ENCODE data around the gene PLIN4. TPM values are rescaled to one million over a fixed set of nuclear protein-coding genes. Genes with fewer than 3 reads are reported as not detected.

PLIN4 gene
- total and polyA plus RNA-seq, 2 donors (not counting 3 experiments of a cell fraction or from before 2014, with no cell fraction given) = 0.01 TPM; not detected in 1

DNA sequence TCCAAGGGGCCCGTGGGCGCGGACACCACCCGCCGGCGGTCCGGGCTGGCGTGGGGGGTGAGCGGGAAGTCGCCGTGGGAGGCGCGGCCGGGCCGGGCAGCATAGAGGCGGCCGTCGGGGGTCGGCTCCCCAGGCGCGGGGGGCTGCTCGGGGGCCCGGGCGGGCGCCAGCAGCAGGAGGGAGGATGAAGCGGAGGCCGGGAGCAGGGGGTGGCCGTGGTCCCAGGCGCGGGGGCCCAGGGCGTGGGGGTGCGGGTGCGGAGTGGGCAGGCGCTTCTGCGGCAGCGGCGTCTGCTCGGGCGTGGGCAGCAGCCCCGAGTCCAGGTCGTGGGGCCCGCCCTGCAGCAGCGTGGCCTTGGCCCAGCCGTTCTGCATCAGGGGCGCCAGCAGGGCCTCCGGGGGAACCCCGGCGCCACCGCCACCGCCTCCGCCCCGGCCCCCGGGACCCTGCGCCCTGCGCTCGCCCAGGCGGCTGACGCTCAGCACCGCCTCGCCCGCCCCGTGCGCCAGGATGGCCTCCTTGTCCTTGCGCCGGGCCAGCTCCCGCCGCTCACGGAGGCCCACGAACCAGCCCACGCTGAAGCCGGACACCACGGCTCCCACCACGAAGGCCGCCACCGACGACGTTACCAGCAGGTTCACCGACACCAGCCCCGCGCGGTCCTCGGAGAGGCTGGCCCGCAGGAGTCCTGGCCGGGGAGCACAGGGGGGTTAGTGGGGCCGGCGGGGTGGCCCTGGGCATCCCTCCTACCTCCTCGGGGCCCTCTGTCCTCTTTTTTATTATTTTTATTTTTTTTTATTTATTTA, 25.8 kb upstream of the PLIN4 start:
- H4K20me1 ChIP-seq (replicated peaks; ENCODE audit: control insufficient read depth, extremely low read depth, insufficient read depth, low read length) = no peaks in the 10 kb centered on the region
- FAIRE-seq (no peak), DNase-seq (ENCODE audit: low read depth, low spot score) (no peak)
- peaks cover 0 to 20% of the 10 kb centered on the region in 2 experiments for H3K36me3 ChIP-seq (ENCODE audit: control insufficient read depth in 2 of 2, extremely low read depth in 1 of 2, insufficient read depth in 2 of 2, low read length in 2 of 2)
- POLR2A ChIA-PET = no interaction called here
- no peak overlapping the region for H3K4me2 ChIP-seq (ENCODE audit: insufficient read depth, low read length)
- no peaks in the 10 kb centered on the region for H3K9me3 ChIP-seq (replicated peaks; ENCODE audit: control insufficient read depth, insufficient read depth, low read length)
- CTCF ChIA-PET = interaction anchor here (1.2 kb wide), 1 partner anchor 93 kb away, joined by 3 read pairs; no protein-coding TSS in a partner anchor
- no peak overlapping the region for H2AFZ ChIP-seq (ENCODE audit: low read depth, low read length)
- no peak overlapping the region for H3K27ac ChIP-seq (ENCODE audit: insufficient read depth, low read depth, low read length)
- no peaks in the 10 kb centered on the region for H3K27me3 ChIP-seq (ENCODE audit: control insufficient read depth in 2 of 2, insufficient read depth in 2 of 2, low read length in 2 of 2)
- no peaks in the 10 kb centered on the region for H3K79me2 ChIP-seq (ENCODE audit: control insufficient read depth, insufficient read depth, low read length)
- dilution Hi-C loops (cut with MboI; ENCODE audit: extremely low pct_ligation_motif_present, low sequenced_read_pairs) = no loop called here
- no TSS peak for BruUV-seq (replicated peaks)
- H3K9me1 ChIP-seq (replicated peaks; ENCODE audit: control insufficient read depth, extremely low read depth, insufficient read depth, low read length) = no peaks in the 10 kb centered on the region
- TF ChIP-seq POLR2A (IDR thresholded peaks at IDR 0.05; ENCODE audit: low read depth, low read length) (no peak), GATA2 (IDR thresholded peaks at IDR 0.05; ENCODE audit: insufficient read depth, insufficient read length, low read depth, low read length) (no peak), POLR2AphosphoS5 (IDR thresholded peaks at IDR 0.05; ENCODE audit: insufficient read depth, low read depth, low read length) (no peak), MYC (IDR thresholded peaks at IDR 0.05; ENCODE audit: low read depth, low read length) (no peak), CTCF (IDR thresholded peaks at IDR 0.05; ENCODE audit: extremely low read depth in 1 of 2, insufficient read depth in 1 of 2, low read depth in 1 of 2, low read length in 2 of 2) (no peak), FOS (IDR thresholded peaks at IDR 0.05; ENCODE audit: borderline replicate concordance, insufficient read depth, low read length) (no peak), EZH2 (IDR thresholded peaks at IDR 0.05; ENCODE audit: borderline replicate concordance, low read depth, low read length, severe bottlenecking) (no peak), JUN (IDR thresholded peaks at IDR 0.05; ENCODE audit: borderline replicate concordance, insufficient read depth, insufficient read length, low read depth) (no peak)
- TF ChIP-seq, protein P1, sequence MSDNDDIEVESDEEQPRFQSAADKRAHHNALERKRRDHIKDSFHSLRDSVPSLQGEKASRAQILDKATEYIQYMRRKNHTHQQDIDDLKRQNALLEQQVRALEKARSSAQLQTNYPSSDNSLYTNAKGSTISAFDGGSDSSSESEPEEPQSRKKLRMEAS (IDR thresholded peaks at IDR 0.05; ENCODE audit: insufficient read depth, insufficient read length) = no peak
- no peak overlapping the region for H3K4me3 ChIP-seq (replicated peaks in 1 of 3; ENCODE audit: insufficient read depth in 1 of 3, low read depth in 1 of 3, low read length in 3 of 3)
- peaks cover 8% of the 10 kb centered on the region for H3K4me1 ChIP-seq (ENCODE audit: control insufficient read depth, extremely low read depth, insufficient read depth, low read length)
- intact Hi-C loops (cut with micrococcal nuclease) = no loop called here
- no peak overlapping the region for H3K9ac ChIP-seq (replicated peaks; ENCODE audit: extremely low read depth, insufficient read depth, low read length)
